Stimulated activated CD4-positive, alpha-beta T cell treated with anti-CD3 and anti-CD28 coated beads, Interleukin-2, amount 100 ng/mL, for 4 hours (primary cell): ENCODE measurements around the gene INPP5D.

Experiments
- DNase-seq: peaks from one replicate; pipeline ENCODE4 v3.0.0-alpha.2; 2020; ENCODE audit warnings: low read depth

The INPP5D gene

DNA sequence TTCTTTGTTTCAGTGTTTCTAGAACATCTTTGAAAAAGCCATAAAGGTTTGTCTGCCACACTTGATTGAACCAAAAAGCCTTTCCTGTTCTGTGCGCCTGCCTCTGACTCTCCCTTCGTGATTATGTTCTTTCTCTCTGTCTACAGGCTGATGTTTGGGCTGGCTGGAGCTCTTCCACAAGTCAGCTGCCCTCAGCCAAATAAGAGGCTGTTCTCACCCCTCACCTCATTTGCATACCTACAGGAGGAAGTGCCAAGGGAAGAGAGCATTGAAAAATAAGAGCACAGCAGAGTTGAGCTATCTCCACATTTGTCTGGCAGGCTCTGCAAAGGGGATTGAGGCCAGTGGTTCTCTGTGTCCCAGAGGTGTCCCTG, 15.8 kb downstream of the INPP5D start:
- no peak for DNase-seq

DNA sequence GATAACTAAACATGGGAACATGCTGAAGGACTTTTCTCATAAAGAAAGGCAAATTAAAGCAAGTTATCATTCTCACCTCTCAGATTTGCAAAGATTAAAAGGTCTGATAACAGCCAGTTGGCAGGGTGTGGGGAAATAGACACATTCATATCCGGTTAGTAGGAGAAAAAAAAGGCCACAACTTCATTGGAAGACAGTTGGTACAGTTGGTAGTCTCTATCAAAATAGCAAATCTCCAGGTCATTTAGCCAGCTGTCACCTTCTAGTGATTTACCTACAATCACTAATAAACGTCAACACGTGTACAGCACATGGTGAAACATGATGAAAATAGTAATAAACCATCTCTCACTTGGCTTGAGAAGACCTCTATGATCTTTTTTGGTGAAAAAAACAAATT, 16.6 kb downstream of the INPP5D start:
- DNase-seq = no peak

GRCh38 chr2:233079473-233079877, 19.3 kb downstream of the INPP5D start:
- no peak for DNase-seq

GRCh38 chr2:233079953-233080835, 20.1 kb downstream of the INPP5D start:
- DNase-seq = no peak

GRCh38 chr2:233080836-233081229, 20.7 kb downstream of the INPP5D start:
- DNase-seq = no peak

DNA sequence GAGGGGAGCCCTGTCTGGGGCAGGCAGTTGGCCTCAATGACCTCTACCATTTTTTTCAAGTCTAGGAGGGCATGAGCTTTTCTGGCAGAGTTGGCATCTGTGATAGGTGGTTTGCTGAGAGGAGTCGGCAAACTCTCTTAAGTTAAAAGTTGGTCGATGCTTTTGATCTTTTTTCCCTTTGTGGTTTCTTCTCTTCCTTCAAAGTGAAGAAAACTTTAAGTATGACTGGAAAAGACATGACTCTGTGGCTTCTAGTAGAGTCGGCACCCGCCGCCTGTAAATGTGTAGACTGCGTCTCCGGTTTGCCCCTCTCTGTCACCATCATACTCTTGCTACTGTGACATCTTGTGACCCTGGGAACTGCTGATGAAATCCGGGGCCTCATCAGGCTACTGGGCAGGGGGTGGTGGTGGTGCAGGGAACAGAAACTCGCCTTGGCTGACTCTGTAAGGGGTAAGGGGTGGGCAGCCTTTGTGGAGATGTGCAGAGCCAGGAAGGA, 21.1 kb downstream of the INPP5D start:
- no peak for DNase-seq

GRCh38 chr2:233081731-233082221, 21.6 kb downstream of the INPP5D start:
- no peak for DNase-seq

- no peak for DNase-seq
Measured at GRCh38 chr2:233082222-233082930, 22.2 kb downstream of the INPP5D start.

DNA sequence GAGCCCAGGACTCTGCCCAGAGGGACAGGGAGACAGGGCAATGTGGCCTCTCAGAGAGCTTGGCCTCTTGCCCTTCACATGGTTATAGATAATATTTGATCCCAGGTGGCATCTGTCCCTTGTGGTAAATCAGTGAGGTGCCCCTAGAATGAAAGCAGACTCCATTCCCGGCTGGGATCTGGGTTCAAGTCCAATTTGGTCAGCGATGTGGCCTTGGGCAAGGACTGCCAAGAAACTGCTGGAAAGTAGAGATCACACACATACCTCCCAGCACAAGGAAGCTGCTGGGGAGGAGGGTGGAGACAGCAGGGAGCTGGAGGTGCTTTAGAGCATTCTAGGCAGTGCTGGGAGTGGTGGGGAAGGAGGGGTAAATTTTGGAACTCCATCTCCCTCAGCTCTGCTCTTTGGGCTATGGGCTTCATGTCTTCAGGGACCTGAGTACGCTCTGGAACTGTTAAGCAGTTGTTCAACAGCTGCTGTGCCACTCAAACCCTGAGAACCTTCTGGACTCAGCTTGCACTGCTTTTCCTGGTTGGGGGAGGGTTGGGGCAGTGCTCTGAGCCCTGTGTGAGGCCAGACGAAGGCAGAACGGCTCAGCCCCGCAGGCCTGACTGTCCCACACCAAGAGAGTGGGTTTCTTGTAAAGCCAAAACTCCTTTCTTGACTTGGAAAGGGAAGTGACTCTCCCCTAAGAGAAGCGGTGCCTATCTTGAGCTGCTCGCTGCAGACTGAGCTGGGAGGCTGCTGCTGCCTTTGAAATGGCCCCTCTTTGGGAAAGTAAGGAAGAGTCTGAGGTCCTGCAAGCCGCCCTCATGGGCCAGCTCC, 23.0 kb downstream of the INPP5D start:
- DNase-seq = no peak

DNA sequence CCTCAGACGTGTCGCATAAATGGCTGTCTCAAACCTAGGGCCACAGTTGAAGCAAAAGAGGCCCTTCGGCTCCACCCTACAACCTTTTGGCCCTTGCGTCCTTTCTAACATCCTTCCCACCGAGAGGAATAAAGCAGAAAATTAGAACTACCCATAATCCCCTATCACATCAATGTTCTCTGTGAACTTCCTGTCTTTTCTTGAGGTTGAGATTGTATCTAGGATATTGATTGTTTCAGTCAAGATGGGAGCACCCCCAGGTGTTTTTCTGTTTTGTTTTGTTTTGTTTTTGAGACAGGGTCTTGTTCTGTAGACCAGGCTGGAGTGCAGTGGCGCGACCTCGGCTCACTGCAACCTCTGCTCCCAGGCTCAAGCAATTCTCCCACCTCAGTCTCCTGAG, 23.6 kb downstream of the INPP5D start:
- DNase-seq = no peak

- DNase-seq = no peak
Measured at GRCh38 chr2:233084488-233084887, 24.3 kb downstream of the INPP5D start.

DNA sequence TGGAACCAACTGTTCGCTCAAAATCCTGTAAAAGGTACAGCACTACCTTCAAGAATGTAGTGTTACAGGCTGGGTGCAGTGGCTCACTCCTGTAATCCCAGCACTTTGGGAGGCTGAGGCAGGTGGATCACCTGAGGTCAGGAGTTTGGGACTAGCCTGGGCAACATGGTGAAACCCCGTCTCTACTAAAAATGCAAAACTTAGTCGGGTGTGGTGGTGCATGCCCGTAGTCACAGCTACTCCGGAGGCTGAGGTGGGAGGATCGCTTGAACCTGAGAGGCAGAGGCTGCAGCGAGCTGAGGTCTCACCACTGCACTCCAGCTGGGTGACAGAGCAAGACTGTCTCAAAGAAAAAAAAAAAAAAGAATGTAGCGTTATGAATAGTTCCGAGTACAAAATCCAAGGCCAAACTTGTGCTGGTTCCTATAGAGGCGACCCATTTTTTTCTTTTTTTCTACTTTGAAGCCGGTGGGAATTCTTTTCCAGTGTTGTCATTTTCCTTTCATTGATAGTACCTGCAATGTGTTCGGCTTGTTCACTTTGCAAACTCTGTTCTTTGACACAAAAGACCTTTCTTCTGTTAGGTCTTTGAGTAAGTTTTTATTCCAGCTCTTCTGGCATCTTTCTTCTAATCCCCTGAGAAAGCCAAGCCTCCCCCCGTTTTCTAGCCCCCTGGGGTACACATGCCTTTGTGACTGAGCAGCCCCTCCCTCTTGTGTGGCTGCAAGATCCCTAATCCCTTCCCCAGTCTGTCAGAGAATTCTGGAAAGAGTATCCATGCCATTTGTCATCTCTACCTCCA, 25.1 kb downstream of the INPP5D start:
- no peak for DNase-seq

DNA sequence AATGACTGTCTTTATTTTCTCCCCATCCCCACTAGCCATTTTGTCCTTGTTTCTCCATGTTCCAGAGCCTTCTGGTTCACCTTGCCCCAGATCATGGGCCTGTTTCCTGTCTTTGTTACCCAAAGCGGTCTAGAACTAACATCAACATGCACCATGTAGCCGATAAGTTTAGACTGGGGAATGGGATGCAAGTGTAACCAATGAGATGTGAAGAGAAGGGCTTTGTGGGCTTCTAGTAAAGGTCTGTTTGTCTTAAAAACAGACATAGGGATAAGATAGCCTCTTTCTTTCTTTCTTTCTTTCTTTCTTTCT, 25.7 kb downstream of the INPP5D start:
- no peak for DNase-seq

DNA sequence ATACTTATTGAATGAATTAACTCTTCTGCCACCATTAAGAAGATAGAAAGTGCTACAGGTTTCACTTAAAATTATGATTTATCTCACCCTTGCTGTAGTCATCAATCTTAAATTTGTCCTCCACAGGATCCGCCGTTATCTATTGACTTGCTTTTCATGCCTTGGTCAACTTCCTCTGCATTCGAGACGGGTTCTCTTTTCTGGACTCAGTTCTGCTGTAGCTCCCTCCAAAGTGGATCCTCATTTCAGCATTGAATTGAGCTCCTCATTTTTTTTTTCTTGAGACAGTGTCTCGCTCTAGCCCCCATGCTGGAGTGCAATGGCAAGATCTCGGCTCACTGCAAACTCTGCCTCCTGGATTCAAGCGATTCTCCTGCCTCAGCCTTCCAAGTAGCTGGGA, 27.6 kb downstream of the INPP5D start:
- no peak for DNase-seq

- no peak for DNase-seq
Measured at GRCh38 chr2:233088972-233089345, 28.8 kb downstream of the INPP5D start.

DNA sequence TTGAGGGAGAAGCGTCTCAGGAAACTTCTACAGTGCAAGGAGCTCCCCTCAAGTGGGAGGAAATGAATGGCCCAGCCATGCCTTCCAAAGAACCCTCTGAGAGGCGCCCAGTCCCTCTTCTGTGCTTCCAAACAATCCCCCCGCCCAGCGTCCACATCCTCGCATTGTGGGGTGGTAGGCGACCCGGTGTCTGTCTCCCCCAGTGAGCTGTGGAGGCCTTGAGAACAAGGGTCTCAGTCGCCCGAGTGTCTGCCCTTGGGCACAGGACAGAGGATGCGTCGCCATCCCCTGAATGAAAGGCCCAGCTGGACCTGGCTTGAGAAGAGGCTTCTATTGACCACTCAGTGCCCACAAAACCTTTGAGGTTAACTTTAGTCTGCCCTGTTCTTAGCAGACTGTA, 29.7 kb downstream of the INPP5D start:
- DNase-seq = no peak

DNA sequence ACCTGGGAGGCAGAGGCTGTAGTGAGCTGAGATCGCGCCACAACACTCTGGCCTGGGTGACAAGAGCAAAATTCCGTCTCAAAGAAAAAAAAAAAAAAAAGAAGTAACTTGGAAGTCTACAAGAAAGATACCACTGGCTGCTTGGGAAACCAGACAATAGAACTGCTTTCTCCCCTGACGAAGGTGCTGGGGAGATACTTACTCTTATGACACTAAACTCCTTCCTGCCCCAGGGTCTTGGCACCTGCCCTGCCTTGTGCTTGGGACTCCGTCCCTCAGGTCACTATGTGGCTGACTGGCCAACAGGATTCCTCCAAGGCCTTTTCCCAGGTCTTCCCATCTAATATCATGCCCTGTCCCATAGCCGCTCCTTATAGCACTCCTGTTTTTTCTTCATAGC, 30.7 kb downstream of the INPP5D start:
- DNase-seq = no peak

- DNase-seq = no peak
Measured at GRCh38 chr2:233091595-233092375, 31.6 kb downstream of the INPP5D start.

GRCh38 chr2:233092432-233093165, 32.5 kb downstream of the INPP5D start:
- no peak for DNase-seq

- DNase-seq = no peak
Measured at GRCh38 chr2:233093166-233093448, 33.0 kb downstream of the INPP5D start.
